HG02571 (cell line): ENCODE results near the gene GOLGA1.
"Not testable (repeated sequence)": the region's sequence is repeated elsewhere in the genome, so short reads cannot be mapped to it uniquely, and the experiment has no call there.

Experiments used
- ATAC-seq: cut with Tn5 transposase; IDR thresholded peaks from one replicate; pipeline ENCODE4 v1.9.1; 2021; ENCODE audit warnings: mild to moderate bottlenecking, moderate library complexity; ENCODE audit not compliant: unreplicated experiment

GOLGA1 gene

DNA sequence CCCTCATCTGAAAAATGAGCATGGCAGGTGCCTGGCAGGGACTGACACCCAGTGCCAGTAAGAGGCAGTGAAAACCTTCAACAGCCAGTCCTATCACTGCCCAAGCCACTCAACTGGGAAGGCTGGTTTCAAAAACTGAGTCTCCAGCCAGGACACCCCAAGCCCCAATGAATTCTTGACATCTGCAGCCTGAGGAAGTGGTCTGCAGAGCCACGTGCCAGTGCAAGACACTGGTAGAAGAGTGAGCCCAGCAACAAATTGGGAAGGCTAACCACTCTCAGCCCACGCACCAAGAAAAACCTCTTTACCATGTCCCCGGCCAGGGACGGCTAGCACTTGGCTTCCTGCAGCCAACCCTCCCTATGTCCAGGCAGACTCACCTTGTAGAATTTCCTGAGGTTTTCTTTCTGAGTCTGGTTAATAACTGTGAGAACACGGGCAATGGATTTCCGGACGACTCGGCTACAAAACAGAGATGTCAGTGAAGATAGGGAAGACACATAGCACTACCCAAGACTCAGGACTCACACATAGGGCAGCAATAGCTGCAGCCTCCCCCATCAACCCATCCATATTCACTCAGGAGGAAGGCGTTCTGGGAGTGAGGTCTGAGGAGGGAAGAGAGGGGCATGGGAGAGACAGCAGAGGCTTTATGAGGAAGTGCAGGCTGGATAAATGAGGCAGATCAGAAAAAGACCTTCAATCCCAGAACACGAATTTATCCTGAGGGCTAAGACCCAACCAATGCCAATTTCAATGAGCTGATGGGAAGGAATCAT, 80.9 kb downstream of the GOLGA1 start:
- no peak for ATAC-seq

DNA sequence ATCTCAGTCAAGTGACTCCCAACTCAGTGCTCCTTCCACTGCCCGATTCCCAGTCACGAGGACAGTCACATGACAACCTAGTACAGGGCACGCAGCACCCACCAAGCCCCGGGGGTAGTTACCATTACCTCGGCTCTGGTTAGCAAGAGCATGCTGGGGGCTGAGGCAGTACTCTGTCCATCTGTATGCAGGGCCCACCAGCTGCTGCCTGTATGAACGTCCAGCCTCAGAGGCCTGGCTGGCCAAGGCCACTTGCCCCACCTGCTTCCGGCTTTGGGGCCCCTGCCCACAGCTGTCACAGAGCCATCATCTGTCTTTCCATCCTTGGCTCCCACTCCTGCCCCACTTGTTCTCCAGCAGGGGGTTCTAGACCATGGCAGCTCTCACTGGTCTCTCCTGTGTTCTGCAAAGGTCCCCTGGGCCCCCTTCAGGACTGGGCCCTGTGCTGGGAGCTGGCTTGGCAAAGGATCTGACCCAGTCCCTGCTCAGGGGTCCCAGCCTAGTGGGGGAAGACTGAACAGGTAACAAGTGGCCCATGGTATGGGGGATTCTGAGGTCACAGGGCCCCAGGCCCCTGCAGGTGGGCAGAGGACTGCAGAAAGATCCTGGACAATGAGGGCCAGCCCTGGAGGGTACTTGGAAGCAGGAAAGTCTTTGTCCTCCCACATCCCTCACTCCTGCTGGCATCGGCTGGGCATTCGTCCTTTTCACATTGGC, 82.4 kb downstream of the GOLGA1 start:
- ATAC-seq = no peak

- ATAC-seq = no peak
Observed at GRCh38 chr9:124857533-124858162, 83.2 kb downstream of the GOLGA1 start.

- ATAC-seq = no peak
Observed at GRCh38 chr9:124855944-124856765, 84.7 kb downstream of the GOLGA1 start.

- ATAC-seq = no peak
Observed at GRCh38 chr9:124855566-124855943, 85.3 kb downstream of the GOLGA1 start.

DNA sequence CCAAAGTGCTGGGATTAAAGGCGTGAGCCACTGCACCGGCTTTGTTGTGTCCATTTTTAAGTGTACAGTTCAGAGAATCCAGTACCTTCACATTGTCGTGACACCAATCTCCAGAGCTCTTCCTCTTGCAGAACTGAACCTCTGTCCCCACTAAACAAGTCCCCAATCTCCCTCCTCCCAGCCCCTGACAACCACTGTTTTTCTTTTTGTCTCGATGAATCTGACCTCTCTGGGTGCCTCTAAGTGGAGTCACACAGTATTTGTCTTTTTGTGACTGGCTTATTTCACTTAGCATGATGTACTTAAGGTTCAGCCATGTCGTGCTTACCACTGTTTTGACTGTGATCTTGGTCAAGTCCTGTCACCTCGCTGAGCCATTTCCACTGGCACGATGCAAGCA, 86.1 kb downstream of the GOLGA1 start:
- ATAC-seq = no peak

- no peak for ATAC-seq
Observed at GRCh38 chr9:124854161-124854560, 86.7 kb downstream of the GOLGA1 start.

DNA sequence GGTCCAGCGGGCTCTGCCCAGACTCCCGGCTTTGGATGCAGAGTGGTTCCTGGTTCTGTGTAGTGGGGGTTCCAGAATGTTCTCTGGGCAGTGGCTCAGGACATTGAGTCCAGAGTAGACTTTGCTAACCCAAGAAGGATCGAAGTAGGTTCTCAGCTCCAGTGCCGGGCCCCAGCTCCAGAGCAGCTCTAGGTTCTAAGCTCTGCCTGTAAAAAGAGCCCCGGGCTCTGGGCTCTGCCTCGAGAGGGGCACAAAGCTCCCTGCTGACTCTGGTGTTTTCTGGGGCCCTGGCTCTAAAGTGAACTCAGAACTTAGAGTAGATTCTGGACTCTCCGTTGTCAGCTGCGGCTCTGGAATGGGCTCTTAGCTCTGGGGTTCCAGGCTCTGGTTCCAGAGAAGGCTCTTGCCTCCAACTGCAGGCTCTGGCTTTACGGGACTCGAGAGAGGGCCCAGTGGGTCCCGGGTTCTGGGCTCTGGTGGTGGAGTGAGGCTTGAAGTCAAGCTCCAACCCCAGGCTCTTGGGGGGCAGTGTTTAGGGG, 87.2 kb downstream of the GOLGA1 start:
- no peak for ATAC-seq

DNA sequence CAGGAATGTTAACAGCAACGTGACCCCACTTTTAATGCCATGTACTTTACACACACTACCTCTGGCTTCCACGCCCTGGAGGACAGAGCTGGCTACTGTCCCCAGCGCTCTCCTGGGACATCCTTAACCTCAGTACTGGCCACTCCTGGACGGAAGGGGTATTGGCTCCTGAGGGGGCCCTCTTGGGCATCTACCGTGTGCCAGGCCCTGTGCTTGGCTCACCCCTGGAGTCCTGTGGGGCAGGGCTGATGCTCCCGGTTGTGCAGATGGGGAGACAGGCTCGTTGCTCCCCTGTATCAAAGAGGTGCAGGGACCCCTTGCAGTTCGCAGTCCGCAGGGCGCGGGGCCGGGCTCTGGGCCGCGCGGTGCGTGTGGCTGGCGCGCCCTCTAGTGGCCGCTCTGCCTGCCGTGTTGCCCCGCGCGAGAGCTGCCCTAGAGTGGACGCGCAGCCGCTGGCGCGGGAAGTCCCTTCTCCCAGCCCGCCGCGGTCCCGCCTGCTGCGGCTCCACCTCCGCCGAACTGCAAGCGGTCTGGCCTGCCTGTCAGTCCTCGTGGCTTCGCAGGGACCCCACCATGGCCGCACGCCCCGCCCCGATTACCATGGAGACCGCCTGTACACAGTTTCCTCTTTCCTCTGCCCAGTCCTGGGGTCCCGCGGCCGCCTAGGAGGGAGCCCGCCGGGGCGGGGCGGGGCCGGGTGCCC, 87.9 kb downstream of the GOLGA1 start, which contains the start of gene WDR38:
Gene WDR38, plus strand, starts transcription at position 632 of the 703 bp plus-strand sequence. CDS start 72 bp downstream, outside the sequence.
- peak; percentile 65 for ATAC-seq

DNA sequence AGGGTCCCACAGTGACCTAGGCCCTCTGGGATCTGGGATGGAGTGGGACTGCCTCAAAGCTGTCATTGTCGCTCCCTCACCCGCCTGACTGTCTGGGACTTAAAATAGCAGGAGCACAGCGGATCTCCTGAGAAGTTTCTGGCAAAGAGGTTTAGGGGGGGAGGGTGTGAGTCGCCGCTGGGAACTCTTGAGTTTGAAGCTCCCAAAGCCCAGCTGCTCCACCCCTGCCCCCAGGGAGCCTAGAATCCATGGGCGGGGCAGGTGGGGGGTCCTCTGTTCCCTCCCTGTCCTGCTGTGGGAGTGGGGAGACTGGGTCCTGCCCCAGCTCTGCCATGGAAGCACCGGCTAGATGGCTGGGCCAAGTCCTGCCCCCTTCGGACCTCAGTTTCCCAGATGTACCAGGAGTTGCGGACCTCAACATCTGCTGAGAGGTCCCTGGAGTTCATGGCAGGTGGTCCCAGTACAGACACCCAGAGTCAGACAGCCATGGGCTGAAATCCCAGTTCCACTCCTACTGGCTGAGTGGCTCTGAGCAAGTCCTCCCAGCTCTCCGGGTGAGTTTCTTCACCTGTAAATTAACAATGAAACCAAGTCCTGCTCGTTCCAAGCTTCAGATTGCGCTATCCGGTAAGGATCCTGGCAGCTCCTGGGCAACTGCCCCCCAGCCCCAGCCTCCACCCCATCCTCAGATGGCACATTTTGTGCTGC, 88.6 kb downstream of the GOLGA1 start:
- ATAC-seq = no peak

DNA sequence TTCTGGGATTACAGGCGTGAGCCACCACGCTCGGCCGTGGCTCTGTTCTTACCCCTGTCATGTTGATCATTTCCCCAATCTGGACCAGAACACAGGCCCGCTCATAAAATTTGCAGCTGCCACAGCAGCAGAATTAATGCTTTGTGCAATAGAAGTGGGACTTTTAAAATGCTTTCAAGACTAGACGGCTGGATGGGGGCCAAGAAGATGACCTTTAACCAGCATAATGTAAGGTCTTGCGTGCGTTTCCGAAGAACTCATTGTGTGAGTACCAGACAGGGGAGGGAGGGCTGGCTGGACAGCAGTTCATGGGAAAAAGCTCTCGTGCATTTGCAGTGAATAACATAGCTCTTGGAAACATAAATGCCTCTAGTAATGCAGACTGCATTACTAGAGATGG, 91.1 kb downstream of the GOLGA1 start:
- ATAC-seq = no peak

- ATAC-seq = no peak
Observed at GRCh38 chr9:124846969-124847368, 93.9 kb downstream of the GOLGA1 start.

DNA sequence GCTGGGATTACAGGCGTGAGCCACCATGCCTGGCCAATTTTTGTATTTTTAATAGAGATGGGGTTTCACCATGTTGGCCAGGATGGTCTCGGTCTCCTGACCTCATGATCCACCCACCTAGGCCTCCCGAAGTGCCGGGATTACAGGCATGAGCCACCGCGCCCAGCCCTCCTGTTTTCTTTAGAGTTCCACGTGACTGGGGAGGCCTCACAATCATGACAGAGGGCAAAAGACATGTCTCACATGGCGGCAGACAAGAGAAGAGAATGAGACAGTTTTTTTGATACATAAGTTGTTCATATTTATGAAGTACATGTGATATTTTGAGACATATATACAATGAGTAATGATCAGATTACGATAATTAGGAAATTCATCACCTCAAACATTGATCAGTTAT, 94.4 kb downstream of the GOLGA1 start:
- not testable (repeated sequence) for ATAC-seq

GRCh38 chr9:124844291-124844690, 96.6 kb downstream of the GOLGA1 start:
- no peak for ATAC-seq

DNA sequence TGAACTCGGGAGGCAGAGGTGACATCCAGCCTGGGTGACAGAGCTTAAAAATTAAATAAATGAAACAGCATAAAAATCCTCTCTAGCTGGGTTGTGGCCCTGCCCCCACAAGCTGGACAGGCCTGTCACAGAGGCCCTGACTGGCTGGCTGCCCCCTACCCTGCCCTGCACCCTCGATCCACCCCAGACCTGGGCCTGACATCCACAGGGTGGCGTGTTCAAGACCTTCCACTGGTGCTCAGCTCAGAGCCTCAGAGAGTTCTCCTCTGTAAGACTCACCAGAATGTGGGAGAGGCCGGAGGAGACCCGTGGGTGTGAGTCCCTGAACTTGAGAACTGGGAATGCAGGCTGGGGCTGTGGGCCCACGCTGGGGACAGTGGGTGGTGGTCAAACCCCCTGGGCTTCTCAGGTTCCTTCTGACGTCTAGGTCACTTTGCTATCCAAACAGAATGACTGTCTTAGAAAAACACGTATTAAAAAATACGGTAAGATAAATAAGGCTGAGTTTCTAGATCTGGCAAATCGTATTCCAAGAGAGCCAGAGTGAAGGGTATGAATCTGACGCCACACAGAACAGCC, 97.3 kb downstream of the GOLGA1 start:
- no peak for ATAC-seq

GRCh38 chr9:124841075-124841821, 99.6 kb downstream of the GOLGA1 start:
- ATAC-seq = no peak

DNA sequence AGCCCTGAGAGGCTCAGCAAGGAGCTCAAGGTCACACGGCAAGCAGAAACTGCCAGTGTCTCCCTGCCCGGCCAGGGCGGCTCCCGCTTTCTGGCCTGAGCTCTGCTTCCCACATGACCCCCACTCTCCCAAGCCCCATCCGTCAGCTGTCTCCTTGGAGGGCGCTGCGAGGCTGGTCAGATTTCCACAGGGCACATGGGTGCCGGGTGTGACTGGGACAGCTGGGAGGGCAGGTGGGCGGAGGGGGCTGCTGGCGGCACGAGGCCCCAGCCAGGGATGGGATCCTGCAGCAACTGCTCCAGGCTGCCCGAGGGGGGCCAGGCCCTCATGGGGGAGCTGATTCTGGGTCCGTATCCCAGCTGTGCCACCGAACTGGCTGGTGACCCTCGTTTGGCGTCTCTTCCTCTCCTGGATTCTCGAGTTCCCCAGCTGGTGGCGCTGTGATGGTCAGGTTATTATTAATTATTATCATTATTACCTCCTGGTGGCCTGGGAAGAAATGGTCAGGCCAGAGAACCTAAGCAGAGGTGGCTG, 100.5 kb downstream of the GOLGA1 start:
- ATAC-seq = no peak

DNA sequence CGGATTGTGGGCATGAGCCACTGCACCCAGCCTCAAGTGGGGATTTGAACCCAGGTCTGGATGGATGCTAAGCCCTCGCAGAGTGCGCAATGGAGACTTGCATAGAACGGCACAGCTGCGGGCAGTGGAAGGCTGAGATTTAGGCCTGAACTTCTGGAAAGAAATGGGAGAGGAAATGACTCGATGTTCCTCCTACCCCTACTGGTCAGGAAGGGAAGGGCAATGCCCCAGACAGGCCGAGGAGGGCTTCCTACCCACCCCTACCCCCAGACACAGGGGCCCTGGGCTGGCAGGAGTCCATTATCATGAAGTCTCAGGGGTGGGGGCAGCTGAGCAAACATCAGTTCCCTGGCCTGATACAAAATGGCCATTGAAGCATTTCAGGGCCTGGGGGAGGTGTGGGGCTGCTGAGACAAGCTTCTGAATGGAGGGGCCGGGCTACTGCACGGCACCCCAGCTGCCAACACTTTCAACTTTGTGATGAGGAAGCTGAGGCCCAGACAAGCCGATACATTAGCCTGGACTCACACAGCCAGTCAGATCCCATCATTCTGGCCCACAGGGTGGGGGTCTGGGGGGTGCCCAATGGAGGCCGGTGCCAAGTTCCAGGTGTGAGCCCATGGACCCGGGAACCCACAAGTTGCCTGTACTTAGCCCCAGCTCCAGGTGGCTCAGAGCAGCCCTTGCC, 101.1 kb downstream of the GOLGA1 start:
- no peak for ATAC-seq
